GM19463 (cell line): ENCODE data around the gene MILR1.
"Not testable (repeated sequence)": the region's sequence is repeated elsewhere in the genome, so short reads cannot be mapped to it uniquely, and the experiment has no call there.

Source experiments
- ATAC-seq: cut with Tn5 transposase; IDR thresholded peaks from one replicate; pipeline ENCODE4 v1.9.1; 2021; ENCODE audit warnings: mild to moderate bottlenecking, moderate library complexity; ENCODE audit not compliant: unreplicated experiment

The MILR1 gene

DNA sequence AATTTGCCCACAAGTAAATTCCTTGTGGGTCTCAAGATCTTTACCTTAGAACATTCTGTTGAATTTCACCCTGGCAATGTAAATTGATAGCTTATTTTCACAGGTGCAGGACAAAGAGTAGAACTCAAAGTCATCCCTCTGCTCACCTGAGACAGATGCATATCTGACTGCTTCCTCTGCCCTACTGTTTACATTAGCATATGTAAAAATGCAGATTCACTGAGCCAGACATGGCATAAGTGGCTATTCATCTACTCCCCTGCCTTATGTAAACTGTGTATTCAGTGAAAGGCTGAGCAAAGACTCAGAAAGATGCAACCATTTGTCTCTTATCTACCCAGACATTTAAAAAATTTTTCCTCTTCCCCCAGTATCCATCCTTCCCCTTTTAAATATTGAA is 22.3 kb upstream of the MILR1 start:
- no peak for ATAC-seq

DNA sequence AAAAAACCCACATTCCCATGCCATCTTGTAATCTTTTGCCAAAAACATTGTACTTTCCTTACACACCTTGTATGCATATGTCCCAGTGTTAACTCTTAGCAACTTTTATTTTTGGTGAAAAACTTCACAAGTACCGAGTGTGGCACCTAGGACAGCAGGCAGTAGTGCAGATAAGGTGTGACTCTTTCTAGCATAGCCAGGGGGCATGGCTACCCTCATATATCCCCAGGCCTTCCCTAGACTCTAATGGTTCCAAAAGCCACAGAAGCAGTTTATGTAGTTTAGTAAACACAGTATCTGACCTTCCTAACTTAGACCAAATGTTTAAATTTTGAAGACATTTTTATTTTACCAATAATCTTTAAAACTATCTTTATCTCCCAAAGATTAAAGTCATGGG is 20.5 kb upstream of the MILR1 start:
- no peak for ATAC-seq

DNA sequence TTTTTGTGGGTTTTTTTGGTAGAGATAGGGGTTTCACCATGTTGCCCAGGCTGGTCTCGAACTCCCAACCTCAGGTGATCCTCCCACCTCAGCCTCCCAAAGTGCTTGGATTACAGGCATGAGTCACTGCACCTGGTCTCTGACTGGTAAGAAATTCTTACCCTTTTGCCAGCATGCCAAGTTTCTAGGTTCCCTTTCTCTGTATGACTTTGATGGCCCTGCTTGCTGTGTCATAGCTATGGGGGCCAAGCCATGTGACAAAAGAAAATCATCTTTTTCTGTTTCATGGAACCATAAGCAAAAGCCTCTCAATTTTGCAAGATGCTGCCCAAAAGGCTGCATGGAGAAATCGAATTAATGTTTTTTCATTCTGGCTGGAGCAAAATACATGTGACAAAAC is 18.9 kb upstream of the MILR1 start:
- ATAC-seq: not testable (repeated sequence)

DNA sequence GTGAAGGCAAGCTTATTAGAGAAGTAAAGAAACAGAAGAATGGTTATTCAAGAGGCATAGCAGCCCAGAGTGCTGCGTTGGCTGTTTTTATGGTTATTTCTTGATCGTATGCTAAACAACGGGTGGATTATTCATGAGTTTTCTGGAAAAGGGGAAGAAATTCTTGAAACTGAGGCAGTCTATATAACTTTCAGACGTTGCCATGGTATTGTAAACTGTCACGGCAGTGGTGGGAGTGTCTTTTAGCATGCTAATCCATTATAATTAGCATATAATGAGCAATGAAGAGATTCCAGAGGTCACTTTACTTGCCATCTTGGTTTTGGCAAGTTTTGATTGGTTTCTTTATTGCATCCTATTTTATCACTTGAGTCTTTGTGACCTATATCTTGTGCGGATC is 17.4 kb upstream of the MILR1 start:
- ATAC-seq: no peak

DNA sequence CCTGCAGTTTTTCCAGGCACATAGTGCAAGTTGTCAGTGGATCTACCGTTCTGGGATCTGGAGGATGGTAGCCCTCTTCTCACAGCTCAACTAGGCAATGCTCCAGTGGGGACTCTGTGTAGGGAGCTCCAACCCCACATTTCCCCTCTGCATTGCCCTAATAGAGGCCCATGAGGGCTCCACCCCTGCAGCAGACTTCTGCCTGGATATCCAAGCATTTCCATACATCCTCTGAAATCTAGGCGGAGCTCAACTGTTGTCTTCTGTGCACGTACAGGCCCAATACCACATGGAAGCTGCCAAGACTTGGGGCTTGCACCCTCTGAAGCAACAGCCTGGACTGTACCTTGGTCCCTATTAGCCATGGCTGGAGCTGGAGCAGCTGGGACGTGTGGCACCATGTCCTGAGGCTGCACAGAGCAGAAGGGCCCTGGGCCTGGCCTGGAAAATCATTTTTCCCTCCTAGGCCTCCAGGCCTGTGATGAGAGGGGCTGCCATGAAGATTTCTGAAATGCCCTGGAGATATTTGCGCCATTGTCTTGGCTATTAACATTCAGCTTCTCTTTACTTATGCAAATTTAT is 10.9 kb upstream of the MILR1 start:
- ATAC-seq: no peak

DNA sequence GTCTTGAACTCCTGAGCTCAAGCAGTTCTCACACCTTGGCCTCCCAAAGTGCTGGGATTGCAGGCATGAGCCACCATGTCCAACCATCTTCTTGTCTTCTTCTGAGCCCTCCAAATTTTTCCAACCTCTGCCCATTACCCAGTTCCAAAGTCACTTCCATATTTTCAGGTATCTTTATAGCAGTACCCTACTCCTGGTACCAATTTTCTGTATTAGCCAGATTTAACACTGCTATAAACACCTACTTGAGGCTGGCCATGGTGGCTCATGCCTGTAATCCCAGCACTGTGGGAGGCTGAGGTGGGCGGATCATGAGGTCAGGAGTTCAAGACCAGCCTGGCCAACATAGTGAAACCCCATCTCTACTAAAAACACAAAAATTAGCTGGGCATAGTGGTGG is 9.4 kb upstream of the MILR1 start:
- ATAC-seq: not testable (repeated sequence)

DNA sequence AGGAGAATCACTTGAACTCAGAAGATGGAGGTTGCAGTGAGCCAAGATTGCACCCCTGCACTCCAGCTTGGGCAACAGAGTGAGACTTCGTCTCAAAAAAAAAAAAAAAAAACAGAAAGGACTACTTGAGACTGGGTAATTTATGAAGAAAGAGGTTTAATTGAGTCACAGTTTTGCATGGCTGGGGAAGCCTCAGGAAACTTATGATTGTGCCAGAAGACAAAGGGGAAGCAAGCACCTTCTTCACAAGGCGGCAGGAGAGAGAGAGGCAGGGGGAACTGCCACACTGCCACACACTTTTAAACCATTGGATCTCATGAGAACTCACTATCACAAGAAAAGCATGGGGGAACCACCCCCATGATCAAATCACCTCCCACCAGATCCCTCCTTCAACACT is 9.0 kb upstream of the MILR1 start:
- ATAC-seq: no peak

DNA sequence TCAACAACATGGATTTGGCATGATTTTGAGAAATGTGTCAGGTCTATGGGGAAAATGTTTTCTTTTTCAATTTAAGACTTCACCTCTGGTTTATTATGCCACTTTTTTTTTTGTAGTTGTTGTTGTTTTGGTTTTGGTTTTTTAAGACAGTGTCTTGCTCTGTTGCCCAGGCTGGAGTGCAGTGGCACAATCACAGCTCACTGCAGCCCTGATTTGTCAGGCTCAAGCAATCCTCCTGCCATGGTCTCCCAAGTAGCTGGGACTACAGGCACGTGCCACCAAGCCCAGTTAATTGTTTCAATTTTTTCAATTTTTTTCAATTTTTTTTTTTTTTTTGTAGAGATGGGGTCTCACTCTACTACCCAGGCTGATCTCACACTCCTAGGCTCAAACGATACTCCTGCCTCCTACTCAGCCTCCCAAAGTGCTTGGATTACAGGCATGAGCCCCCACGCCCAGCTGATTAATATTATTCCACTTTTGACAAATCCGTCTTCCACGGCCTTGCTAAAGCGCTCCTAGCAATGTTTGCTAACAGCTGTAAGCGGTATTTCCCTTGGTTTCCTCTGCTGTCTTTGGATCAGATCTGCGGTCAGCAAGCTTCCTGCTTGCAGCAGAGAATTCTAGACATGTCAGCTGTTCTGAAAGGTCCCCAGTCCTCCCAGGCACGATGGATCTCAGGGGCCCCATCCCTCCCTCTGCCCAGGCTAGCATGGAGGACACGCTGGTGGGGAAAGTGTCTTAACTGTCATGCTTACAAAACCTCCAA is 7.0 kb upstream of the MILR1 start:
- ATAC-seq: no peak

DNA sequence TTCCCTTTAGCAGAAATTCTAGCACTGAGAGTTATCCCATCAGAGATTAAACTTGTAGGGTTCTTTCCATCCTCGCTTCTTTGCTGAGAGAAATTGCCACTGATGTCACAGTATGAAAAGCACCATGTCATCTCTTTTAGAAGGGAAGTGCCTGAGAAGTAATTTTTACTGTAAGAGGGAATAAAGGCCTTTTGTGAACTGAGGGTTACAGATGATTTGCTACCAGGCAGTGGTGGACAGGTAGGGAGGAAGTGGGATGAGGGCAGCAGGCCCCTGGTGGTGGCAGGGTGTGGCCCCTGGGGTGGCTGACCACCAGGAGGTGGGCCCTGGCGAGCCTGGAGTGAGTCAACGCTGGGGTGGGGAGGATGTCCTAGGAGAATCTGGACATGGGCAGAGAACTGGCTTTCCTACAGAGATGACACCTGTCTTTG is 6.4 kb upstream of the MILR1 start:
- ATAC-seq: no peak

DNA sequence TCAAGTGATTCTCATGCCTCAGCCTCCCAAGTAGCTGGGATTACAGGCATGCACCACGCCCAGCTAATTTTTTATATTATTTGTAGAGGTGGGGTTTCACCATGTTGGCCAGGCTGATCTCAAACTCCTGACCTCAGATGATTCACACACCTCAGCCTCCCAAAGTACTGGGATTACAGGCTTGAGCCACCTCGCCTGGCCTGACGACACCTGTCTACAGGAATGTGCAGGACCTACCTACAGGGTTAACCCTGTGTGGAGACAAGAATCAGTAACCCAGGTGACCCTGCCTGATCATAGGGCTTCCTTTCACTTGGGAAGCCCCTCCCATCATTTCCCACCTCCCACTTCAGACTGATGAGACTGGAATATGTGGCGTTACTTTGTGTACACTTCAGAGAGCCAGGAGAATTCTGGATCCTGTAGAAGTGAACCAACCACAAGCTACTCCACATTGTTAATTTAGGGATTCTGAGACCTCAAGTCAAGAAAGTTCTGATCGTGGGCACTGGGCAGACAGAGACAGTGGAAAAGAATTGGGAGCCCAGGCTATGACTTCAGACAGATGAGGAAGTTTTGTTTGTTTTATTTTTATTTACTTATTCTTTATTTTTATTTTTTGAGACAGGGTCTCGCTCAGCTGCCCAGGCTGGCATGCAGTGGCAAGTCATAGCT is 5.7 kb upstream of the MILR1 start:
- no peak for ATAC-seq

DNA sequence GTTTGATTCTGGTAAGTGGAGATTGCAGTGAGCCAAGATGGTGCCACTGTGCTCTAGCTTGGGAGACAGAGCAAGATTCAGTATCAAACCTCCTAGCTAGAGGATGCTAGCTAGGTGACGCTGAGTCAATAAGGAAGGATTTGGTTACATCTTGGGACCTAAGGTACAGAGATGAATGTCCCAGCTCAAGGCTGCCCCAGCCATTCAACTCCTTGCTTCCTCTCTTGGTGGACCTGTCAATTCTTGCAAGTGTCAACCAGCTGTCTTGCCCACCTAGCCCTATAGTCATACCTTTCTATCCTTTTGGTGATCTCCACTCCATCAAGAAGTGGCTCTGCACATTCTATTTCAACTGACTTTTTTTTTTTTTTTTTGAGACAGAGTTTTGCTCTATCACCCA is 1.4 kb upstream of the MILR1 start:
- ATAC-seq: peak; percentile 56

DNA sequence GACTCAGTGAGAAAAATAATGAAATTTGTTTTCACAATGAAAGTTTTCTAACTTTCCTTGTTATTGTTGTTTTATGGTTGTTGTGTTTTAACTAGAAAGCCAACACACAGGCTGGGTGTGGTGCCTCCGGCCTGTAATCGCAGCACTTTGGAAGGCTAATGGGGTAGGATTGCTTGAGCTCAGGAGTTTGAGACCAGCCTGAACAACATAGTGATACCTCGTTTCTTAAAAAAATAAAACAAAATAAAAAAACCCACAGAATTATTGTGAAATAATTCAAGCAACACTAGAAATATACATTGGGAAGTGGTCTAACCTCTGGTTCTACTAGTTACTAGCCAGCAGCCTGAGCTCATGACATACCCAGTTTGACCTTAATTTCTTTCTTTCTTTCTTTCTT is 630 bp downstream of the MILR1 start:
- no peak for ATAC-seq

DNA sequence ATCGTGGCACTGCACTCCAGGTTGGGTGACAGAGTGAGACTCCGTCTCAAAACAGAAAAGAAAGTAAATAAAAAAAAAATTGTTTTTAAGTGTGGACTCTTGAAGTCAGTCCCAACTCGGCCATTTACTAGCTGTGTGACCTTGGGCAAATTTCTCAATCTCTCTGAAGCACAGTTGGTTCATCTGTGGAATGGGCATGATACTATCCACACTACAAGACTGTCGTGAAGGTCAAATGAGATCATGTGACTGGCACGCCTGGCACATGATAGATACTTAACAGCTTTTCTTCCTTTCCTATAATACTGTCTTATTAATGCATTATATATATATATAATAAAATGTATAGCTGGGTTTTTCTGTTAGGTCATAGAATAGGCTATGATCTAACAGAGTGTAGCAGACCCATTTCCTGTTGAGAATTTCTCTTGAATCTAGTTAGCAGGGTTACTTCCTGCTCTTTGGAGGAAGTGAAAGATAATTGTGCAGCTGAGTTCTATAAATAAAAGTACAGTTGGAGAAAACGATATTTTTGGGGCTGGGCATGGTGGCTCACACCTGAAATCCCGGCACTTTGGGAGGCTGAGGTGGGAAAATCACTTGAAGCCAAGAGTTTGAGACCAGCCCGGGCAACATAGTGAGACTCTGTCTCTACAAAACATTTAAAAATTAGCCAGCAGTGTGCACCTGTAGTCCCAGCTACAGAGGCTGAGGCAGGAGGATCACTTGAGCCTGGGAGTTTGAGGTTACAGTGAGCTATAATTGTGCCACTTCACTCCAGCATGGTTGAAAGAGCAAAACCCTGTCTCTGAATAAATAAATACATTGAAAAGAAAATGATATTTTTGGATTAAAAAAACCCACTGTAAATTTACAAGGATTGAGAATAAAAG is 7.3 kb downstream of the MILR1 start:
- ATAC-seq: no peak

DNA sequence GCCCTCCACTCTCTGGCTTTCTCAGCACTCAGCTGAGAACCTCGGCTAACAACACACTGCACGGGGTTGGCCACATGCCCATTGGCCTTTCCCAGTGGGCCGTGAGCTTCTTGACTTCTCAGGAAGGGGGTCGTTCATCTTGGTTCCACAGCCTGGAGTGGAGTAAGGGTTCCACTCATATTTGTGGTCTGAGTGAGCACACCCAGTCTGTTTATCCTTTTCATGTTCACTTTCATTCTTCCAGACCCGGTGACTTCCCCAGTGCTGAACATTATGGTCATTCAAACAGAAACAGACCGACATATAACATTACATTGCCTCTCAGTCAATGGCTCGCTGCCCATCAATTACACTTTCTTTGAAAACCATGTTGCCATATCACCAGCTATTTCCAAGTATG is 8.2 kb downstream of the MILR1 start:
- ATAC-seq: no peak

DNA sequence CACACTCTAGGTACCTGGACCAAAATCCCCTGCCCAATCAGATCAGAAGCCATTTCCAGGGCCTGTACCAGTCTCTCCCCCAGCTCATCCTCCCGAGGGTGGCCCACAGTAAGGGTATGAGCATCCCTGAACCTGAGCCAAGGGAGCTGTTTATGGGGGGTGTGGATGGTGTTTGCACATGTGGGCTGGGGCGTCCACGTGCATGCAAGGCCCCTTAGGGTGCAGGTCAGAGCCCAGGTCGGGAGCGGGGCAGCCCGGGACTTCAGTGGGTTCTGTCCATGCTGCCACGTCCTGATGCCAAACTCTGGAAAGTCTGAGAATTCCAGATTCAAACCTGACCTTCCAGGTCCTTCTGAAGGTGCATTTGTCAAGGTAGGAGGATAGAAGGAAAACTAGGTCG is 9.8 kb downstream of the MILR1 start:
- ATAC-seq: no peak

DNA sequence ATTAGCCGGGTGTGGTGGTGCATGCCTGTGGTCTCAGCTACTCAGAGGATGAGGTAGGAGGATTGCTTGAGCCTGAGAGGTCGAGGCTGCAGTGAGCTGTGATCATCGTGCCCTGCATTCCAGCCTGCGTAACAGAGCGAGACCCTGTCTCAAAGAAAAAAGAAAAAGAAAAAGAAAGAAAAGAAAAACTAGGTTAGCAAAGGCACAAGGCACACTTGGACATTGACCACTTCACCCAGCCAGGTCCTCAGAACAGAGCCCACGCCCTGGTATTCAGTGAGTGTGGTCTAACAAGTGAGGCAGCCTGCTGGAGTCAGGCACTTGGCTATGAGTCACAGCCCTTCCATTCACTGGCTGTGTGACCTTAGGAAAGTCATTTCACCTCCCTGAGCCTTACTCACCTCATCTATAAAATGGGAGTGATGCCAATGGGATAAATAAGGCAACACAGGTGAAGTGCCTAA is 10.4 kb downstream of the MILR1 start:
- ATAC-seq: no peak

DNA sequence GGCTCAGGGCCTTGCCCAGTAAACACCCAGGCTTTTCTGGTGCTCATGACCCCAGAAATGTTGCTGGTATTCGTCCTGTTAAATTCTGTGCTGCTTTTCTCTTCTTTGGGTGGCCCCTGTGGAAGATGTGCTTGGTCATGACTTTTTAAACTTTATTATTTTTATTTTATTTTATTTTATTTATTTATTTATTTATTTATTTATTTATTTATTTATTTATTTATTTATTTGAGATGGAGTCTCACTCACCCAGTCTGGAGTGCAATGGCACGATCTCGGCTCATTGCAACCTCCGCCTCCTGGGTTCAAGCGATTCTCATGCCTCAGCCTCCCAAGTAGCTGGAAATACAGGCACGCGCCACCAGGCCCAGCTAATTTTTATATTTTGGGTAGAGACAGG is 10.9 kb downstream of the MILR1 start:
- ATAC-seq: not testable (repeated sequence)

DNA sequence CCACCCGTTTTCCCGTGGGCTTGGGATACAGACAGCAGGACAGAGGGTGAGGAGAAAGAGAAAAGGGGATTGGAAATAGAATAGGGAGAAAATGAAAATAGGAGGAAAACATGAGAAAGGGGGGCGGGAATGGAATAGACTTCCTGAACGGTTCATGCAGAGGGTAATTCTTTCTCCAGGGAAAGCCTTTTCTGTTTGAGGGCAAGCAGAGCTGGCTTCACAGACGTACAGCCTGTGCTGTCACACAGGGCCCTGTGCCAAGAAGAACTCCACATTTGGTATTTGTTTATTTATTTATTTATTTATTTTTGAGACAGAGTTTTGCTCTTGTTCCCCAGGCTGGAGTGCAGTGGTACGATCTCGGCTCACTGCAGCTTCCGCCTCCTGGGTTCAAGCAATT is 12.0 kb downstream of the MILR1 start:
- no peak for ATAC-seq

DNA sequence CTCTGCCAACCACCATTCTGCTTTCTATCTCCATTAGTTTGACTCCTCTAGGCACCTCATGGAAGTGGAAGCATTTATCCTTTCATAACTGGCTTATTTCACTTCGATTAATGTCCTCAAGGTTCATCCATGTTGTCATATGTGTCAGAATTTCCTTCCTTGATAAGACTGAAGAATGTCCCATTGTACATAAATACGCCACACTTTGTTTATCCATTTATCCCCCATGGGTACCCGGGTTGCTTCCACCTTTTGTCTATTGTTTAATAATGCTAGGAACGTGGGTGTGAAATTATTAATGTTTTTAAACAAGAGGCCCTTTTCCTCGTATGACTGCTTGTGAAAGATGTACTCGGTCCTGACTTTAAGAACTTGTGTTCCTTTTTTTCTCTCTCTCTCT is 12.9 kb downstream of the MILR1 start:
- ATAC-seq: no peak

DNA sequence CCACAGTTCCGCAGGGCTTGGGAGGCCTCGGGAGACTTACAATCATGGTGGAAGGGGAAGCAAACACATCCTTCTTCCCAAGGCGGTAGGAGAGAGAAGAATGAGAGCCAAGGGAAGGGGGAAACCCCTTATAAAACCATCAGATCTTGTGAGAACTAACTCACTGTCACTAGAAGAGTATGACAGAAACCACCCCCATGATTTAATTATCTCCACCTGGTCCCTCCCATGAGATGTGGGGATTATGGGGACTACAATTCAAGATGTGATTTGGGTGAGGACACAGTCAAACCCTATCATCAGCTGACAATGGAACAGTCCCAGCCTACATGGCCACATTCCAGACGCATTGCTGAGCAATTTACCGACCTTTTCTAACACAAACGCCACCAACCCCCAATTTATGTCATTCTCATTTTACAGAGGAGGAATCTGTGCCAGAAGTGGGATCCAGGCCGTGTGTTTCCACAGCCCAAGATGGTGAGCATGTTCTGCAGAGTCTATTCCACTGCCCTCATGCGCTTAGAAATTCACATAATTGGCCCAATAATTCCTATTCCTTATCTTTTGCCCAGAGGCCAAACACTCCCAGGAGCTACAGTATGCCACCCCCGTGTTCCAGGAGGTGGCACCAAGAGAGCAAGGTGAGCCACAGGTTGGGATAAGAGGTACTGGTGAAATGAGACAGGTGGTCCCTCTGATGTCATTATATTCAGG is 17.3 kb downstream of the MILR1 start:
- no peak for ATAC-seq

DNA sequence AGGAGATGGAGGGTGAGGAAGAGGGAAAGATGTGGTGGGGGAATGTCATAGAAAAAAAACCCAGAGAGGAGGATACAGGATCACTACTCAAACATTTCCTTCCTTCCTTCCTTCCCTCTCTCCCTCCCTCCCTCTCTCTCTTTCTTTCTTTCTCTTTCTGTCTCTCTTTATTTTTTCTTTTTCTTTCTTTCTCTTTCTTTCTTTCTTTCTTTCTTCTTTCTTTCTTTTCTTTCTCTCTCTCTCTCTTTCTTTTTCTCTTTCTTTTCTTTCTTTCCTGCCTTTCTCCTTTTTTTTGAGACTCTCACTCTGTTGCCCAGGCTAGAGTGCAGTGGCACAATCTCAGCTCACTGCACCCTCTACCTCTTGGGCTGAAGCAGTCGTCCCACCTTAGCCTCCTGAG is 17.9 kb downstream of the MILR1 start:
- not testable (repeated sequence) for ATAC-seq
